ENCODE results near the gene RPS6KC1.

DNA sequence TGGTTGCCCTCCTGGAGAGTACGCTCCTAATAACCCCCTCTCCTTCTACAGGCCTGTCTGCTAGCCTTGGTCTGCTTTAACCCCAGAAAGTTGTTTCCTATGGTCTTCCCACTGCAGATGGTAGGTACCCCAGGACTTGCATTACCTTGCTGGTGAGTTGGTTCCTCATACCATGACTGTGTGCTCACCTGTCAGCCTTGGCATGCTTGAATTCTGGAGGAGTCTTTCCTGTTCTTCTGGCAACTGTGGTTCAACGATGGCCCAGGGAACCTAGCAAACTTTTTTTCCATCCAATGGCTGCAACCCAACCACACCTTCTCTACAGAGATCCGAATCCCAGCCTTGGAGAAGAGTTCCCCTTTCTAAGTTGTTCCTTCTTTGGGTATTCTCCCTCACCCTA is 36.9 kb downstream of the RPS6KC1 start:
- TF ChIP-seq, protein P1, sequence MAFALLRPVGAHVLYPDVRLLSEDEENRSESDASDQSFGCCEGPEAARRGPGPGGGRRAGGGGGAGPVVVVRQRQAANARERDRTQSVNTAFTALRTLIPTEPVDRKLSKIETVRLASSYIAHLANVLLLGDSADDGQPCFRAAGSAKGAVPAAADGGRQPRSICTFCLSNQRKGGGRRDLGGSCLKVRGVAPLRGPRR (CRISPR knock-in tag; IDR thresholded peaks at IDR 0.05), result no peak
- TF ChIP-seq ZNF384 (IDR thresholded peaks at IDR 0.05; ENCODE audit: low read depth, low read length) (no peak), HDAC2 (IDR thresholded peaks at IDR 0.05) (no peak), ZNF121 (CRISPR knock-in tag; conservative IDR thresholded peaks at IDR 0.05) (no peak), SMARCA5 (IDR thresholded peaks at IDR 0.05) (no peak), EZH2 (IDR thresholded peaks at IDR 0.05; ENCODE audit: borderline replicate concordance, low read depth, low read length) (no peak), ZNF707 (CRISPR knock-in tag; conservative IDR thresholded peaks at IDR 0.05) (no peak), SMARCC2 (IDR thresholded peaks at IDR 0.05; ENCODE audit: low read depth) (no peak), ELF1 (tag; IDR thresholded peaks at IDR 0.05) (no peak), FOXA3 (CRISPR knock-in tag; conservative IDR thresholded peaks at IDR 0.05 in 1 of 2, IDR thresholded peaks at IDR 0.05 in 1 of 2) (no peak), POLR2AphosphoS5 (IDR thresholded peaks at IDR 0.05; ENCODE audit: control insufficient read depth, insufficient read depth, low read depth, low read length) (no peak), FOXM1 (IDR thresholded peaks at IDR 0.05; ENCODE audit: low read depth) (no peak), FOXM1 (CRISPR knock-in tag; IDR thresholded peaks at IDR 0.05; ENCODE audit: low read depth) (no peak), TEAD4 (IDR thresholded peaks at IDR 0.05; ENCODE audit: low read length) (no peak), TEAD4 (CRISPR knock-in tag; IDR thresholded peaks at IDR 0.05; ENCODE audit: borderline replicate concordance) (no peak)

Data from K562 (cell line).